Breast epithelium (tissue), 4 donors: Measurements from ENCODE around the gene PADI1. TPM values are rescaled to one million over a fixed set of nuclear protein-coding genes. Genes with fewer than 3 reads are reported as not detected.

Source experiments
- DNase-seq, 2 donors: peaks; one replicate each; pipeline ENCODE4 v3.0.0-alpha.2; 2019; ENCODE audit warnings: low spot score in 2 of 2
- H3K27ac ChIP-seq, 2 donors: fragments of 200-600 bp; sonication (generic) in 1 of 2; one replicate each; pipeline ENCODE4 v1.5.1; 2016 to 2019; ENCODE audit warnings: mild to moderate bottlenecking in 1 of 2
- H3K27me3 ChIP-seq, 2 donors: fragments of 200-600 bp; sonication (generic) in 1 of 2; one replicate each; pipeline versions ENCODE4 v1.5.1 to v1.6.0; 2017 to 2019; ENCODE audit warnings: control low read depth in 1 of 2, mild to moderate bottlenecking in 1 of 2
- H3K36me3 ChIP-seq: fragments of 200-600 bp; one replicate; pipeline ENCODE4 v1.5.1; 2019
- H3K4me1 ChIP-seq, 2 donors: fragments of 200-600 bp; sonication (generic); one replicate each; pipeline ENCODE4 v1.5.1; 2016 to 2019; ENCODE audit warnings: control low read depth in 1 of 2
- H3K4me3 ChIP-seq, 3 donors: fragments of 200-600 bp; sonication (generic); 1 replicate in 2 of 3; 2 replicates in 1 of 3; pipeline ENCODE4 v1.5.1; 2016 to 2019; ENCODE audit warnings: mild to moderate bottlenecking in 3 of 3, moderate library complexity in 2 of 3
- H3K9me3 ChIP-seq, 2 donors: fragments of 200-600 bp; sonication (generic) in 1 of 2; one replicate each; pipeline ENCODE4 v1.5.1; 2016 to 2019; ENCODE audit warnings: control low read depth in 1 of 2
- POLR2A ChIP-seq: fragments of 450-650 bp; IDR thresholded peaks from one replicate; pipeline ENCODE4 v1.6.1; 2016; ENCODE audit warnings: antibody characterized with exemption, mild to moderate bottlenecking, moderate library complexity
- POLR2AphosphoS5 ChIP-seq, 3 donors: sonication (generic); formaldehyde crosslinking; IDR thresholded peaks; one replicate each; pipeline ENCODE4 v1.6.1; 2017; ENCODE audit warnings: antibody characterized with exemption in 3 of 3
- intact Hi-C: fragments of 100-400 bp; cut with DNase I; formaldehyde crosslinking; loops from one replicate; pipeline ENCODE4 v1.15.1; 2023; ENCODE audit warnings: low total_unique reads
- total RNA-seq, 3 donors: library from RNA; depleted of rRNA; stranded (reverse); fragments of >200 nt; gene quantifications; one replicate each; pipeline ENCODE4 v1.1.0, GENCODE V29; 2016
- TF ChIP-seq, protein P1 (sequence below), 3 donors: fragments of 450-650 bp; IDR thresholded peaks; one replicate each; pipeline ENCODE4 v1.5.1; 2016 to 2017; ENCODE audit warnings: antibody characterized with exemption in 3 of 3, mild to moderate bottlenecking in 3 of 3, moderate library complexity in 3 of 3

The PADI1 gene
- total RNA-seq, 3 donors from 2014 or later: 0.33 TPM; not detected in 2

GRCh38 chr1:17243274-17243673 lies 38.3 kb downstream of the PADI1 start:
- H3K27me3 ChIP-seq: no peaks in the 10 kb centered on the region
- TF ChIP-seq, protein P1, sequence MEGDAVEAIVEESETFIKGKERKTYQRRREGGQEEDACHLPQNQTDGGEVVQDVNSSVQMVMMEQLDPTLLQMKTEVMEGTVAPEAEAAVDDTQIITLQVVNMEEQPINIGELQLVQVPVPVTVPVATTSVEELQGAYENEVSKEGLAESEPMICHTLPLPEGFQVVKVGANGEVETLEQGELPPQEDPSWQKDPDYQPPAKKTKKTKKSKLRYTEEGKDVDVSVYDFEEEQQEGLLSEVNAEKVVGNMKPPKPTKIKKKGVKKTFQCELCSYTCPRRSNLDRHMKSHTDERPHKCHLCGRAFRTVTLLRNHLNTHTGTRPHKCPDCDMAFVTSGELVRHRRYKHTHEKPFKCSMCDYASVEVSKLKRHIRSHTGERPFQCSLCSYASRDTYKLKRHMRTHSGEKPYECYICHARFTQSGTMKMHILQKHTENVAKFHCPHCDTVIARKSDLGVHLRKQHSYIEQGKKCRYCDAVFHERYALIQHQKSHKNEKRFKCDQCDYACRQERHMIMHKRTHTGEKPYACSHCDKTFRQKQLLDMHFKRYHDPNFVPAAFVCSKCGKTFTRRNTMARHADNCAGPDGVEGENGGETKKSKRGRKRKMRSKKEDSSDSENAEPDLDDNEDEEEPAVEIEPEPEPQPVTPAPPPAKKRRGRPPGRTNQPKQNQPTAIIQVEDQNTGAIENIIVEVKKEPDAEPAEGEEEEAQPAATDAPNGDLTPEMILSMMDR (IDR thresholded peaks at IDR 0.05): no peak
- TF ChIP-seq POLR2AphosphoS5 (IDR thresholded peaks at IDR 0.05) (no peak), POLR2A (no peak)
- H3K4me3 ChIP-seq: no peak overlapping the region
- H3K4me1 ChIP-seq: no peaks in the 10 kb centered on the region
- no peak for DNase-seq
- H3K9me3 ChIP-seq: no peaks in the 10 kb centered on the region
- intact Hi-C loops: no loop called here
- H3K36me3 ChIP-seq: no peaks in the 10 kb centered on the region
- no peak overlapping the region for H3K27ac ChIP-seq

GRCh38 chr1:17244821-17245740 lies 40.2 kb downstream of the PADI1 start:
- Histone ChIP-seq H3K36me3 (no peaks in the 10 kb centered on the region), H3K27ac (no peak overlapping the region), H3K4me3 (no peak overlapping the region), H3K4me1 (no peaks in the 10 kb centered on the region), H3K9me3 (no peaks in the 10 kb centered on the region), H3K27me3 (no peaks in the 10 kb centered on the region)
- DNase-seq: no peak
- TF ChIP-seq POLR2A (no peak), POLR2AphosphoS5 (IDR thresholded peaks at IDR 0.05) (no peak)
- TF ChIP-seq, protein P1 (IDR thresholded peaks at IDR 0.05): no peak
- intact Hi-C loops: no loop called here

DNA sequence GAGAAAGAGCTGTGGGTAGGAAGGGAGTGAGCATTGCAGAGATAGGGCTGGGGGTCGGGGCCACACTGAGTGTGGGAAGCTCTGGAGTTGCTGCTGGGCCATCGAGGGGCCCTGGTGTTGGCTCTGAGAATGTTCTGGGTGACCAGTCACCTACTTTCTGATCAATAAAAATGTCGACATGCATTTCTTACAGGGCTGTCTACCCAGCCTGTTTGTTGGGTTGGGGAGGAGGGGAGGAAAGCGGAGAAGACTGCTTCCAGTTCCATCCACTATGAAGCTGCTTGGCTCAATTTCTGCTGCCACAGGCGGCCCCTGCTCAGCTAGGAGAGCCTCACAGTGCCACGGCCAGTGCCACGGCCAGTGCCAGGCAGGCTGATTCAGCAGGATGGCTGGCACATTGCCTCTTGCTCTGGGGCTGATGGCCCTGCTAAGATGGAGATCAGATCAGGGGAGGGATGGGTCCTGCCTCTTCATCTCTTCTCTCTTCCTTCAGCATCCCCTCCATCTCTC lies 40.9 kb downstream of the PADI1 start:
- intact Hi-C loops: no loop called here
- Histone ChIP-seq H3K27me3 (no peaks in the 10 kb centered on the region), H3K36me3 (no peaks in the 10 kb centered on the region), H3K9me3 (no peaks in the 10 kb centered on the region), H3K4me1 (peaks cover 0 to 2% of the 10 kb centered on the region in 2 donors), H3K27ac (no peak overlapping the region), H3K4me3 (no peak overlapping the region)
- TF ChIP-seq POLR2A (no peak), POLR2AphosphoS5 (IDR thresholded peaks at IDR 0.05) (no peak)
- TF ChIP-seq, protein P1 (IDR thresholded peaks at IDR 0.05): no peak
- no peak for DNase-seq

DNA sequence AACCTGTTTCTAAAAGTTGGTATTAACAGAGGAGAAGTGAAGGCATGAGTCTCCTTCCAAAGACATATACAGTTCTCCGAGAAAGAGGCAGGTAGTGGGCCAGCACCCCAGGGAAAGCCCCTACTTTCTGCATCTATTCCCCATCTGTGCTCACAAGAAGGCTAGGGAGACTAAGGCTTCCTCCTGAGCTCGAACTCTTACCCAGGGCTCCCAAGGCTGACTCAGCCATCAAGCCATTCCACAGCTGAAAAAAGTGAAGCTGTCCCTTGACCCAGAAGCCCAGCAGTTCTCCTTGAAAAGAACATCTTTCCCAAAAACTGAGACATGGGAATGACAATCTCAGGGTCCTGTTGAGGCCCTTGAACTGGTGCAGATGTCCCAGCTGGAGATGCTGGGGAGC lies 42.0 kb downstream of the PADI1 start:
- Histone ChIP-seq H3K9me3 (no peaks in the 10 kb centered on the region), H3K36me3 (no peaks in the 10 kb centered on the region), H3K27me3 (no peaks in the 10 kb centered on the region), H3K27ac (no peak overlapping the region), H3K4me3 (no peak overlapping the region), H3K4me1 (peaks cover 0 to 4% of the 10 kb centered on the region in 2 donors)
- no peak for DNase-seq
- intact Hi-C loops: no loop called here
- TF ChIP-seq, protein P1 (IDR thresholded peaks at IDR 0.05): no peak
- TF ChIP-seq POLR2A (no peak), POLR2AphosphoS5 (IDR thresholded peaks at IDR 0.05) (no peak)

DNA sequence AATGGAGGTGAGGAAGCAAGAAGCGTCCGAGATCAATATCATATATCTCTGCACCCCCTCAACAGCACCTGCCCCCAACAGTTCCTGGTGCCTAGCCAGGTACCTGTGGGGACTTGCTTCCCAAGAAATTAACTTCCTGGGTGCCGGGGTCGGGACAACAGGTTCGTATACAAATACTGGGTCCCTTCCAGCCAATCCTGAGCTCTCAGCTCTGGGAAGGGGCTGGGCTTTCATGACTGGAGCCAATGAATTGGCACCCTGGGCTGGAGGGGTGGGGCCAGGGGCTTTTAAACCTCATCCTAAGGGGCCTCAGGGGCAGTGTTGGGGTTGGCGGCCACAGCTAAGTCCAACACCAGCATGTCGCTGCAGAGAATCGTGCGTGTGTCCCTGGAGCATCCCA lies 43.9 kb downstream of the PADI1 start, which contains the start of gene PADI3:
TSS of gene PADI3 (plus strand) at position 318 of the 400 bp plus-strand sequence. CDS start at position 358, 40 bp downstream.
- H3K27ac ChIP-seq: no peak within 1 kb of the TSS
- peaks cover 0 to 4% of the 10 kb centered on the region in 2 donors for H3K4me1 ChIP-seq
- DNase-seq: no peak
- no peaks in the 10 kb centered on the region for H3K9me3 ChIP-seq
- no peaks in the 10 kb centered on the region for H3K27me3 ChIP-seq
- H3K4me3 ChIP-seq: no peak within 1 kb of the TSS
- TF ChIP-seq POLR2A (no peak), POLR2AphosphoS5 (IDR thresholded peaks at IDR 0.05) (no peak)
- TF ChIP-seq, protein P1 (IDR thresholded peaks at IDR 0.05): no peak
- no peaks in the 10 kb centered on the region for H3K36me3 ChIP-seq
- intact Hi-C loops: no loop called here
